Dermis blood vessel endothelial cell (primary cell): ENCODE measurements around the gene TMEM184A. TPM values are rescaled to one million over a fixed set of nuclear protein-coding genes. Genes with fewer than 3 reads are reported as not detected.

ENCODE experiments used
- DNase-seq: peaks from one replicate; pipeline ENCODE4 v3.0.0; 2010
- total RNA-seq: library from RNA; depleted of rRNA; stranded (reverse); fragments of >200 nt; gene quantifications from 2 replicates; pipeline ENCODE4 v1.2.3, GENCODE V29; 2014

The TMEM184A gene
- total RNA-seq, result under 0.01 and 0.05 TPM in 2 replicates

DNA sequence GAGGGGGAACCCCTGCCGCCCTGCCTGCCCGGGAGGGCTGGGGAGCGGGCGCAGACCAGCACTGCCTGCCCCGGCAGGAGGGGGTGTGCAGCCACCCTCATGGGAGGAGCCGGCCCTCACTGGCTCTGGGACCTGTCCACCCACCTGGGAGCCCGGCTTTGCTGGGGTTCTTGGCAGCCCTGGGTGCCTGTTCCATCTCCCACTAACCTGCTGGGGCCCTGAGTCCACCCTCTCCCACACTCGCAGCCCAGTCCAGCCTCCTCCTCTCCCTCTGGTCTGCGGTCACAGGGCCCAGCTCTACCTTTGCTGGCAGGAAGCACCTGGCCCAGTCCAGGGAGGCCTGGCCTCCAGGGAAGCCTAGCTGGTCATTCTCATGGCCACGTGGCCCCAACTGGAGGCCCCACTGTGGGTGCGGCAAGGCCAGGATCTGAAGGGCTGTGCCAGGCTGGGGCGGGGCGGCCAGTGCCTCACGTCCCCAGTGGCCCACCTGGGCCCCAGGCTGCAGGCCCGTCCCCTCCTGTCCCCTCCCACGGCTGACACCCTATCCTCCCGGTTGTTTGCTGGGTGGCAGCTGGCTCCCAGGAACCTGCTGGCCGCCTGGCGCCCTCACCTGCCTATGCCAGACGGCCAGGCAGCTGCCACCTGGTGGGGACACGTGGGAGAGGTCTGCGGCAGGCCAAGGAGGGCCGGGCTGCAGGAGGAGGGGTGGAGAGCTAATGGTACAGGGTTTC lies at the start of gene TMEM184A:
TMEM184A (minus strand) TSS at position 393 of the 731 bp plus-strand sequence. CDS start 721 bp downstream, outside the sequence.
- DNase-seq, result peak; percentile 43

DNA sequence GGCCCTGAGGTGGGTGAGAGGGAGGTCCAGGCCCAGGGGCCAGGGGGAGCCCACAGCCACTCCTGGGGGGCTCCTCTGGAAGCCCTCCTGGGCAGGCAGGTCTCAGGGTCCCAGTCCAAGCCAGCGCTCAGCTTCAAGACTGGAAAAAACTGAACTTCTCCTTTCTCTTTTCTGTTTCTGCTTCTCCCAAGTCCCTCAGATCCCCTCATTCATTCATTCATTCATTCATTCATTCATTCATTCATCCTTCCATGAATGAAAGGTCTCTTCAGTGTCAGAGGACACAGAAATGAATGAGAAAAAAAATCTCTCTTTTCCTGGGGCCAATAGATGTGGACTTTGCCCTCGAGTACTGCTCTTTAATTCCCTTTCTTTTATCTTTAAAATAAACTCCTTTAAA lies 48.4 kb upstream of the TMEM184A start:
- no peak for DNase-seq

DNA sequence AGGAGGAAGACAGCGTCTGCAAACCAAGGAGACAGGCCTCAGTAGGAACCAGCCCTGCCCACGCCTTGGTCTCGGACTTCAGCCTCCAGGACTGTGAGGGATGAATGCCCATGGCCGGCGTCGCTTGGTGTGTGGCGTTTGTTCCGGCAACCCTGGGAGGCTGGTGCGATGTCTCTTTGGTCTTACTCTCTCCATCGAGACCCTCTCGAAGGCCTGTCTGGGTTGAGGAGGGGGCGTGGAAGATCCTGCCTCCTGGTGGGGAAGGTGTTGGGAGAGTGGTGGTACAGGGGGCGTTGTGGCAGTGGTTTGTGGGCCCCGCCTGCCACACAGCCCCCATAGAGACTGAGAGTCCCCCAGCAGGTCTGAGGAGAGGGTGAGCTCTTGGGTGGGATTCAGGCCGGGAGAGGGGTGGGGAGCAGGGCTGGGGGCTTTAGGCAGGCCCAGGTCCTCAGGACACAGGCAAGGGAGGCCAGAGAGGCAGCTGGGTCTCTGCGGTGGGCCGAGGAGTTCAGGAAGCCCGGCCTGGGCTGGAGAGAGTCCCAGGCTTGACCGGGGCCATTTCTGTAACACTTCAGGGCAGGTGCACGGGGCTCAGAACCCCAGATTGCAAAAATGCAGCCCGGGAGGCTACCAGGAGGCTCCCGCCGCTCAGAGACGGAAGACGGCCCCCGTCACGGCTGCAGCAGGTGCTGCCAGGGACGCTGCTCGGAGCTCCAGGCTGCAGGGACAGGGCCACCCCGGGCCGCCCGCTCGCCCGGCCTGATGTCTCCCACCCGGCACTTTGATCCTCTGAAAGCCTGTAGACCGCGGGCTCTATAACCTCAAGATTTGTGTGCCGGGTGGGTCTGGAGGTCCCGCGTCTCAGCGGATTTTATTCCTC lies 47.6 kb upstream of the TMEM184A start:
- no peak for DNase-seq

DNA sequence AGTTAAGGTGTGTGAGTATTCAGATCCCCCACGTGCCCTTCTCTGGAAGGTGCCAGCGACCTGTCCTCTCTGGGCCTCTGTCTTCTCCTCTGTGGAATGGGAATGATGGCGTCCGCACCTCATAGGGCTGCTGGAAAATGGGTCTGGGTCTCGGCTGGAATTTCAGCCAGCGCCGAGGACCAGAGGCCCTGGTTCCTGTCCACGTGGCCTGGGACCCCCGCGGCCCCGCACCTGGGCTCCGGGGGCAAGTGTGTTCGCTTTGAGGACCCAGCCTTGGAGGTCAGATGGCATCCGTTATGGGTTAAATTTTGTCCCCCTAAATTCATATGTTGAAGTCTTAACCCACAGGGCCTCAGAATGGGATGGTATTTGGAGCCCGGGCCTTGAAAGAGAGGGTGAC lies 46.4 kb upstream of the TMEM184A start:
- no peak for DNase-seq

DNA sequence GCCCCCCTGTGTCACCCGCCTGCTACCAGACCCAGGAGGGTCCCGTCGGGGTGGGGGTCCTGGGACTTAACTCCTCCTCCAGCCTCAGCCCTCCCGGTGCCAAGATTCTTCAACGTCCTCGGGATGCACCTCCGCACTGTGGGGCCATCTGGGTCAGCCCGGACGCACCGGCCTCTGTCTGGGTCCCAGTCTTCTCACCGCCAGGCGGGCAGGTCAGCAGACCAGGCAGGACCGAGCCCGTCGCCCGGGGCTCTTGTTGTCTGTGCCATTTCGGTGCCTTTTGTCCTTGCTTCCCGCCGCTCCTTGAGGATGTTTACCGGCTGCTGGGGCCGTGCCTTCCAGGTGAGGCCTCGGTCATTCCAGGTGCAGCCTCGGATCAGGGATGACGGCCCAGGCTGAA lies 46.0 kb upstream of the TMEM184A start:
- DNase-seq, result no peak

DNA sequence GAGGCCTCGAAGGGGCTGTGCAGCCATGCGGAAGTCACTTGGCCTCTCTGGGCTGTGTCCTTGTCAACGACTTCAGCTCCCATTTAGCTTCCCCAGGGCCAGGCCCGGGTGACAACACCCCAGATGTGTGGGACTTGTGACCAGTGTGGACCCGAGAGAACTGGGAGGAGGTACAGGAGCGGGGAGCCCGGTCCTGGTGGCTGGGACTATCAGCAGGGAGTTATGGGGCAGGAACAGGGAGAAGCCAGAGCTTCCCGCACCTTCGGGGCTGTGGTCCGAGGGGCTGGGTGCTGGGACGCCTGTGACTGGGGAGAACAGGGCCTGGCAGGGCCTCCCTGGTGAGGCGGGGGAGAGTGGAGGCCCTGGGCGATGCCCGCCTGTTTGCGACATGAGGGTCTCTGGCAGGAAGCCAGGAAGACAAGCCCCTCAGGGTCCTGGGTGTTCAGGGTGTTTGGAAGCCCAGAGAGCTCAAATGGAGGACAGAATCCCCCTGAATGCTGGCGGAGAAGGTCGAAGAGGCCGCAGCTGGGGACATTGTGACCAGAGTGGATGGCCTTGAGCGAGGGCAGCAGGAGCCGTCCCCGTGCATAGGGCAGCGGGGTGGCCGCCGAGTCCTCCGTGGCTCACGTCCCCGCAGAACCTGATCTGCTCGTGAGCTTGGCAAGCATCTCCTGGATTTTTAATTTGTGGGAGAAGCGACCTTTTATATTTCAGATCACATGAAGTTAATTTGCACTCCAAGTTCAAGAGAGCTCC lies 43.8 kb upstream of the TMEM184A start:
- no peak for DNase-seq

DNA sequence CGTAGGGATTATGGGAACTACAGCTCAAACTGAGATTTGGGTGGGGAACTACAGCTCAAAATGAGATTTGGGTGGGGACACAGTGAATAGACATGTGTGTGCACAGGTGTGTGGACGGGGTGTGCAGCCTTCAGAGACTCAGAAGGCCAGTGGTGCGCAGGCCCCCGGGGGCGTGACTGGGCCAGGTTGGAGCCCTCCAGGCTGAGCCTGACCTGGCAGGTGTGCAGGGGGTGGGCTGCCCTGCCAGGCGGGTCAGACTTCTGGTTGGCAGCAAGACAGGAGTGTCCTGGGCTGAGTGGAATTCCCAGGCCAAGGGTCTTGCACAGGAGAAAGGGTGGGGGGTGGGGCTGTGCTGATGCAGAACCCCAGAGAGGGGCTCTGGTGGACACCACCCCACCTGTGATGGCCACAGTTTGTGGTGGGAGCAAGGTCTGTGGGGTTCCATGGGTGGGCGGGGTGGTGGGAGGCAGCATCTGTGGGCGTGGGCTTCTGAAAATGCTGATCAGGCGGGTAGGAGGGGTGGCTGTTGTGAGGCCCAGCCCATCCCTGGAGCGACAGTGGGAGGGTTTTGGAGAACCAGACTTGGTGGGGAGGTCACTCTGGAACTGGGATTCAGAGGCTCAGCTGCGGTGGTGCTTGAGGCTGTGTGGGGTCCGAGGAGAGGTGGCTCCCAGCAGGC lies 43.1 kb upstream of the TMEM184A start:
- DNase-seq, result no peak

DNA sequence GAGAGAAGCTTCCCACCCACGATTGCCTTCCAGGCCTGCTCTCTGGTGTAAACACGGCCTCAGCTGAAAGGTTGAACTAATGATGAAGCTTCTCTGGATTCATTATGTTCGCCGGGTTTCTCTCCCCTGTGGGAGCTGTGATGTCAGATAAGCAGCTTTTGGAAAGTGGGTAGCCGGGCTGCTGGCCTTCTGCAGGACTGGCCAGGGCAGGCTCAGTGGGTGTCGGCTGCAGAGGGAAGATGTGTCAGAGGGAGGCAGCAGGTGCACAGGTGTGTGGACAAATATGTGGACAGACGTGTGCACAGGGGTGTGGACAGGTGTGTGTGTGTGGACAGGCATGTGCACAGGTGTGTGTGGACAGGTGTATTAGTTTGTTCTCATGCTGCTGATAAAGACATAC lies 42.3 kb upstream of the TMEM184A start:
- no peak for DNase-seq

DNA sequence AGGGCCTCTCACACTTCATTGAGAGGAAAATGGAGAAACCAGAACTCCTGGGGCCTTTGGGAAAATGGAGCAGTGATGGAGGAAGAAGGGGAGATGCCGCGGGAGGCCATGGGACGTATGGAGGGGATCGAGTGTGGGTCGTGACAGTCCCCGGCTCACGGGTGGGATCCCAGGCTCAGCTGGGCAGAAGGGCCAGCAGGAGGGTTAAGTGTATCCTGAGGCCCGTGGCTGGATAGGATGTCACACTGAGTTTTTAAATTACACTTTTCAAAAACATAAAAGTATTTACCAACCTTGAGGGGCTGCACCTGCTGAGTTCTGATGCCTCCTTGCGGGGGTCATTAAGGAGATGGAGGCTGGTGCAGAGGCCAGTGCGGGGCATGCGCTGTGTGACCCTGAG lies 41.8 kb upstream of the TMEM184A start:
- DNase-seq, result no peak

DNA sequence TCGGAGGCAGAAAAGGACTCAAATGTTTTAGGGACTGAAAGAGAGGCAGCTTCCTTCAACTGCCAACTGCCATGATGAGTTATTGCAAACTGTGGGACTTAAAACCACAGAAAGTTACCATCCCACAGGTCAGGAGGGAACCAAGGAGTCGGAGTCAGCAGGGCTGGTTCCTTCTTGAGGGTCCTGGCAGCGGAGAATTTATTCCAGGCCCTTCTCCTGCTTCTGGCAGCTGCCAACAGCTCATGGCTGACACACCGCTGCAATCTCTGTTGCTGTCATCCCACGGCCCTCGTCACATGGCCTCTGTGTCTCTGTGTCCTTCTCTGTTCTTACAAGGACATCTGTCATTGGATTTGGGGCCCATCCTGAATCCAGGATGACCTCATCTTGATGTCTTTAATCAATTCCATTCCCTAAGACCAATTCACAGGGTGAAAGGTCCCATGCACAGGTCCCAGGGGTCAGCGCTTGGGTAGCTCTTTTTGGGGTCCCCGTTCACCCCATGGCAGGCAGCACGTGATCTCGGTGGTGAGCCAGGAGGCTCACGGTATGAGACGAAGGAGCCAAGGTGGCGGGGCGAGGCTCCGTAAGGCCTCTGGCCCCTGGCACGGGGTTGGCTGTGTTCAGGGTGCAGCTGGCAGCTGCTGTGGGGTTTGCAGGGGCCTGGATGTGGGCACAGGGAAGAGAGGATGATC lies 41.2 kb upstream of the TMEM184A start:
- DNase-seq, result no peak

DNA sequence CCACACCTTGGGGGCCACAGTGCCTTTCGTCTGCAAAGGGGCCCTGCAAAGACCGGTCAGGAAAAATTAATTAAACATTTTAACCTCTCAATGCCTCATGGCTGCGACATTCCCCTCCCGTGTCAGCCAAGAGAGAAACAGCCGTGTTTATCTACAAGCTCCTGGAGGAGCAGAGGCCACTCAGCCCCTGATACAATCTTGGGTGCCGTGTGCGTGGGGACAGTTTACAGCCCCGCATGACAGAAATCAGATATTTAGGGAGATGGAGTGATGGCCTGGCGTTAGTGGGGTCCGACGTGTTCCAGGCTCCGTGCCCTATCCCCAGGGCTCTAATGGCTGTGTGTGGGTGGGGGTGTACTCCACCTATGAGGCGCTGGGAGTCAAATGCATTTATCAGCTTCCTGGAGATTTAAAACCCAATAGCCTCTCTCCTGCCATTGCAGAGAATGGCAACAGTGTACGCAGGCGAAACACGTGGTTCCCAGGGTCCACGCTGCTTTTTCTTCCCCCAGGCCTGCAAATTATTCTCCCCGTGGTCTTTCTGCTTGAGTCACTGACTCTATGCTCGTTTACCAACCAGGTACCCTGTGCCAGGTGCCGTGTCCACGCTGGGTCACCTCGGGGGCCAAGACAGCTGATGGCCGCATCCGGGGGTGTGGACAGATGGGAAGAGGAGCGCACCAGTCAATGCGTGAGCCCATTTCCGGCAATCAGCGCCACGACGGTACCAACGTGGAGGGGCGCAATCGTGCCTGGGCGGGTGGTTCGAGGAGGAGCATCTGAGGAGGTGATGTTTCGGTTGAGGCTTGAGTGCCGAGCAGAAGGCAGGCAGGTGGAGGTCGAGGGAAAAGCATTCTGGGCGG lies 40.4 kb upstream of the TMEM184A start:
- DNase-seq, result no peak

DNA sequence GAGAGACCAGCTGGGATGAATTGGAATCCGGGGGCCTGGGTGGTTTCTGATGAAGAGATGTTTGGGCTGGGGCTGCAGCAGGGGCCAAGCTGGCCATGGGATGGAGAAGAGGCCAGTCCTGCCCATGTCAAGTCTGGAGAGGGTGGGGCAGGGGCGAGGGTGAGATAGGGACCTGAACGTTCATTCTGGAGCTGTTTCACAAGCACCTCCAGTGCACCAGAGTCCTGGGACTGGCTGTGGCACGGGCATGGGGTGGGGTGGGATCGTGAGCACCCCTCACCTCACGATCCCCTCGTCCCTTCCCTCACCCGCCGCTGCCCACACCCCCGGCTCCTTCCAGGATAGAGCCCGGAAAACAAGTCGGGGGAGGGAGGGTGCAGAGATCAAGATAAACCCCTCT lies 39.6 kb upstream of the TMEM184A start:
- no peak for DNase-seq

DNA sequence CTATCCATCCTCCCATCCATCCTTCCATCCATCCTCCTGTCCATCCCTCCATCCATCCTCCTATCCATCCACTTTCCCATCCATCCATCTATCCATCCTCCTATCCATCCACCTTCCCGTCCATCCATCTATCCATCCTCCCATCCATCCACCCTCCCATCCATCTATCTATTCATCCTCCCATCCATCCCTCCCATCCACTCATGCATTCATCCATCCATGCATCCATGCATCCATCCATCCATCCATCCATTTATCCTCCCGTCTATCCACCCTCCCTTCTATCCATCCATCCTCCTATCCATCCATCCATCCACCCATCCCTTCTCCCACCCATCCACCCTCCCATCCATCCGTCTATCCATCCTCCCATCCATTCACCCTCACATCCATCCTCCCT lies 39.0 kb upstream of the TMEM184A start:
- no peak for DNase-seq

DNA sequence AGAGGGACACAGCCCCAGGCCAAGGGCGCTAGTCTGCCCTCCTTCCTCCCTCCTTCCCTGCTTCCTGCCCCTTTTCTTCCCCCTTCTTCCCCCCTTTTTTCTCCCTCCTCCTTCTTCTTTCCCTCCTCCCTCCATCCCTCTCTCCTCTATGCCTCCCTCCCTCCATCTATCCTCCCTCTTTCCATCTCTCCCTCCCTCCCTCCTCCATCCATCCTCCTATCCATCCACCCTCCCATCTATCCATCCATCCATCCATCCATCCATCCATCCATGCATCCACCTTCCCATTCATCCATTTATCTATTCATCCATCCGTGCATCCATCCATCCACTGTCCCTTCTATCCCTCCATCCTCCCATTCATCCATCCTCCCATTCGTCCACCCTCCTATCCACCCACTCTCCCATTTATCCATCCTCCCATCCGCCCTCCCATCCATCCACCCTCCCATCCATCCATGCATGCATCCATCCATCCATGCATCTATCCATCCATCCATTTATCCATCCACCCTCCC lies 38.0 kb upstream of the TMEM184A start:
- DNase-seq, result no peak

DNA sequence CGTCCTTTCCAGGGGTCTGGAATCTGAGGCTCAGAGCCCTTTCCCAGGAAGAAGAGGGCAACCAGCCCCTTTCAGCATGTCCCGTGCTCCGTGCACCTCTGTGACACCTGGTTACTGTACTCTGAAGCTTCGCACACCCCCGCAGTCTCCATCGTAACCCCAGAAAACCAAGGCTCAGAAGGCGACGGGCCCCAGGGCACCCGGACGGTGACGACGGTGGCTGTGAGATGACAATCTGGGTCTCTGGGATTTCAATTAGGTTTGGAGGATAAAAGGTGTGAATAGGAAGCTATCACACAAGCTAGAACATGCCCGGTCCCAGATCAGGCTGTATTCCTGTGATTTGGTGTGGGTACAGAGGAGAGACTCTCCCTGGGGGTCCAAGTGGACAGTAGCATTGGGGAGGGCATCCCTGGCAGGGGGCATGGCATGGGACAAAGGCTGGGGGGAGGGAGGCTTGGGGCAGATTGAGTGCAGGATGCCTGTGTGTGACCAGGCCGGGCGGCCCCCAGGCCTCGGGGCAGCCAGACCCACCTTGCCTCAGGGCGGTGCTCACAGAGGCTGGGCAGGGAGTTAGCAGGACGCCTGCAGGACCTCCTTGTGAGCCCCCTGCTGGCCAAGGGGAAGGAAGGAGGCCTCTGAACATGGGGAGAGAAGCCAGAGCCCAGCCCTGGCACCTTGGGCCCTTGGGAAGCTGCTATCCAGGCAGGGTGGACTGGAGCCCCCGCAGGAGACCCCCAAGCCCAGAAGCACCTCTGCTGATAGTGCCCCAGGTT lies 37.3 kb upstream of the TMEM184A start:
- peak; percentile 30 for DNase-seq

DNA sequence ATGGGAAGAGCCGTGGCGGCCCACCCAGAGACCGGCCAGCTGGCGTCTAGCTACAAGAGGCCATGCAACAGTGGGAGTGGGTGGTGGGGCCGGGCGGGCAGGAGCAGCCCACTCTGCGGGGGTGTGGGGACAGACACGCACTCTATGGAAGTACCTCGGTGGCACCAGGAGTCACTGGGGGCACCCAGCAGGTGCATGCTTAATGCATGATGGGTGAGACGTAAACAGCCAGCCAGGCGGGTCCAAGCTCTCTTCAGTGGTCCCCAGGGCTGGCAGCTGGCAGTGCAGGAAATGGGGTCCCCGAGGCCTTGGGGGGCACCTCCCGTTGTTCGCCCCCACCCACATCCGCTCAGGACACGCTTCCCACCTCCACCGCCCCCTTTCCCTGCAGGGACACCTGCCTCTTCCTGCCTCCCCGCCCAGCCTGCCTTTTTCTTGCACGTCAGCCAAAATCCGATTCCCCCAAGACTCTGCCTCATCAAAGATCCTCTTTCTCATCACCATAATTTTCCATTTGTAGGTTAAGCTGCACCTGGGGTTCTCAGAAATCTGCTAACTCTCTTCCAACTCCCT lies 36.4 kb upstream of the TMEM184A start:
- no peak for DNase-seq

DNA sequence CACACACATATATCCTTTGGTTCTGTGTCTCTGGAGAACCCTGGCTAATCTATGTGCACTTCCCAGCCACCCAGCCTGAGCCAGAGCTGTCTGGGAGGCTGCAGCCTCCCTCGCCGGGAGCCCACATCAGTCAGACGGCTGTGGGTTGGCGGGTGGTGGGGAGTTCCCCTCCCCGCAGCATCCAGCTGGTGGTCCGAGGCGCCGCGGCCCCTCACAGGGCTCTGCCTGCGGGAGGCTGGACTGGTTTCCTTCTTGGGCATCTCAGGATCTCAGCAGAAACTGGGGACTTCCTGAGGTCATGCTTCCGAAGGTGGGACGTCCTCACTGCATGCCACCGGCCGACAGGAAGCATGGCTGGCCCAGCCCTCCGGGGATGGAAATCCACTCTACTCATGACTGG lies 35.9 kb upstream of the TMEM184A start:
- no peak for DNase-seq

DNA sequence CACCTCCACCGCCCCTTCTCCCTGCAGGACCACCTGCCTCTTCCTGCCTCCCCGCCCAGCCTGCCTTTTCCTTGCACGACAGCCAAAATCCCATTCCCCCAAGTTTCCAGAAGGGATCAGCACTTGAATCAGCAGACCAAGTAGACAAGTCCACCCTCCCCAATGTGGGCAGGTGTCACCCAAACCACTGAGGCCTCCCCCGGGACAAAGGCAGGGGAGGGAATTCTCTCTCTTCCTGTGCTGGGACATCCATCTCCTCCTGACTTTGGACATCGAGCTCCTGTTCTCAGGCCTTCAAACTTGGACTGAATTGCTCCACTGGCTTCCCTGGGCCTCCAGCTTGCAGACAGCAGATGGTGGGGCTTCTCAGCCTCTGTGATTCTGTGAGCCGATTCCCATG lies 35.4 kb upstream of the TMEM184A start:
- no peak for DNase-seq

DNA sequence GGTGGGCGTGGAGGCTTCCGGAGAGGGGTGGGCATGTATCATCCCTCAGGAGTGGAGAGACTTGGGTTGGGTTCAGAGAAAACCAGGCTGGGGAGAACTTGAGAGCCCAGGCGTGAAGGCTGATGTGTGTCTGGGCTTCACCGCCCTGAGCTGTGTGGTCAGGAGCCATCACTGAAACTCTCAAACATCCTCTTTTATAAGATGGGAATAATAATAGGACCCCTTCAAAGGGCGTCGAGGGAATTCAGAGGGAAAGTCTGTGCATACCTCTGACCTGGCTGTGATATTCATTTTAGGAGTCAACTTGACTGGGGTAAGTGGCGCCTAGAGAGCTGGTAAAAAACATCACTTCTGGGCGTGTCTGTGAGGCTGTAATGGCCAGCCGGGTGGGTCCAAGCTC lies 34.9 kb upstream of the TMEM184A start:
- DNase-seq, result no peak

DNA sequence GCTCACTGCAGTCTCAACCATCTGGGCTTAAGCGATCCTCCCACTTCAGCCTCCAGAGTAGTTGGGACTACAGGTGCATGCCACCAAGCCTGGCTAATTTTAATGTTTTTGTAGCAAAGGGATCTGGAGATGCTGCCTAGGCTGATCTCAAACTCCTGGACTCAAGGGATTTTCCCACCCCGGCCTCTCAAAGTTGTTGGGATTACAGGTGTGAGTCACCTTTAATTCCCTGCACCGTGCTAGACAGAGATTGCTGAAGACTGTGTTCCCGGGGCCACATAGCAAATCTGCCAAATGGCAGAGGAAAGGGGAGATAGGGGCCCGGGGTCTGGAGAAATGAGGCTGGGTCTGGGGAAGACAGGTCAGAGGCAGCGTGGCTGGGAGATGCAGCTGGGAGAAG lies 34.5 kb upstream of the TMEM184A start:
- no peak for DNase-seq
